ENCODE results near the gene BRPF1. TPM values are rescaled to one million over a fixed set of nuclear protein-coding genes. Genes with fewer than 3 reads are reported as not detected.

The BRPF1 gene
- total RNA-seq, 2 experiments from 2014 or later: 57.3 to 58.8 TPM

GRCh38 chr3:9781978-9782603 is 50.6 kb downstream of the BRPF1 start:
- Mint-ChIP-seq H3K4me3 (no peak overlapping the region), H3K27ac (peak overlapping the region; percentile 73), H3K36me3 (peaks cover 20% of the 10 kb centered on the region), H3K27me3 (no peaks in the 10 kb centered on the region), H3K4me1 (peaks cover 55% of the 10 kb centered on the region), H3K9me3 (no peaks in the 10 kb centered on the region)
- POLR2A ChIA-PET: interaction anchor here (0.6 to 6.8 kb wide), 8 partner anchors 8 to 58 kb away, joined by 3 to 47 read pairs (median 5); partner anchors contain the start of genes ARPC4, CAMK1, OGG1 and TADA3
- ATAC-seq (ENCODE audit: low read depth) (no peak), DNase-seq (no peak)

GRCh38 chr3:9782770-9783169 is 51.2 kb downstream of the BRPF1 start:
- ATAC-seq (ENCODE audit: low read depth) (no peak), DNase-seq (no peak)
- Mint-ChIP-seq H3K9me3 (no peaks in the 10 kb centered on the region), H3K27ac (no peak overlapping the region), H3K4me3 (no peak overlapping the region), H3K4me1 (peaks cover 56% of the 10 kb centered on the region), H3K36me3 (peaks cover 27% of the 10 kb centered on the region), H3K27me3 (no peaks in the 10 kb centered on the region)
- POLR2A ChIA-PET: interaction anchor here (0.6 to 6.8 kb wide), 6 partner anchors 8 to 204 kb away, joined by 3 to 47 read pairs (median 4); partner anchors contain the start of genes ARPC4, CAMK1, EMC3 and TADA3

GRCh38 chr3:9783954-9784353 is 52.4 kb downstream of the BRPF1 start:
- Mint-ChIP-seq H3K27me3 (no peaks in the 10 kb centered on the region), H3K36me3 (peaks cover 33% of the 10 kb centered on the region), H3K4me1 (peaks cover 47% of the 10 kb centered on the region), H3K9me3 (no peaks in the 10 kb centered on the region), H3K27ac (no peak overlapping the region), H3K4me3 (no peak overlapping the region)
- POLR2A ChIA-PET: interaction anchor here (1.1 kb wide), 1 partner anchor 16 kb away, joined by 4 read pairs; no protein-coding TSS in a partner anchor
- ATAC-seq (ENCODE audit: low read depth) (no peak), DNase-seq (no peak)

GRCh38 chr3:9784965-9785364 is 53.4 kb downstream of the BRPF1 start:
- POLR2A ChIA-PET: interaction anchor here (0.9 kb wide), 1 partner anchor 18 kb away, joined by 3 read pairs; no protein-coding TSS in a partner anchor

GRCh38 chr3:9785602-9786001 is 54.1 kb downstream of the BRPF1 start:
- no peak overlapping the region for H3K4me3 Mint-ChIP-seq
- H3K27ac Mint-ChIP-seq: peak overlapping the region; percentile 12
- H3K4me1 Mint-ChIP-seq: peaks cover 41% of the 10 kb centered on the region
- no peaks in the 10 kb centered on the region for H3K27me3 Mint-ChIP-seq
- peaks cover 47% of the 10 kb centered on the region for H3K36me3 Mint-ChIP-seq
- DNase-seq (no peak), ATAC-seq (ENCODE audit: low read depth) (no peak)
- POLR2A ChIA-PET: interaction anchor here (0.7 to 0.9 kb wide), 2 partner anchors 19 to 498 kb away, joined by 3 read pairs; no protein-coding TSS in a partner anchor
- H3K9me3 Mint-ChIP-seq: no peaks in the 10 kb centered on the region

More at GRCh38 chr3:9784965-9785364, 53.4 kb downstream of the BRPF1 start:
- H3K4me3 Mint-ChIP-seq: no peak overlapping the region
- DNase-seq (no peak), ATAC-seq (ENCODE audit: low read depth) (no peak)
- no peaks in the 10 kb centered on the region for H3K9me3 Mint-ChIP-seq
- H3K4me1 Mint-ChIP-seq: peaks cover 42% of the 10 kb centered on the region
- H3K27me3 Mint-ChIP-seq: no peaks in the 10 kb centered on the region
- H3K36me3 Mint-ChIP-seq: peaks cover 42% of the 10 kb centered on the region
- H3K27ac Mint-ChIP-seq: no peak overlapping the region

GRCh38 chr3:9786209-9786739 is 54.7 kb downstream of the BRPF1 start:
- ATAC-seq (ENCODE audit: low read depth): no peak
- Mint-ChIP-seq H3K27ac (no peak overlapping the region), H3K36me3 (peaks cover 47% of the 10 kb centered on the region), H3K4me1 (peaks cover 42% of the 10 kb centered on the region), H3K9me3 (no peaks in the 10 kb centered on the region), H3K27me3 (no peaks in the 10 kb centered on the region), H3K4me3 (no peak overlapping the region)
- no peak for DNase-seq
- POLR2A ChIA-PET: interaction anchor here (0.7 to 0.9 kb wide), 2 partner anchors 19 to 497 kb away, joined by 3 read pairs; no protein-coding TSS in a partner anchor

GRCh38 chr3:9786825-9787669 is 55.5 kb downstream of the BRPF1 start:
- DNase-seq (no peak), ATAC-seq (ENCODE audit: low read depth) (no peak)
- H3K27ac Mint-ChIP-seq: peak overlapping the region; percentile 73
- H3K4me1 Mint-ChIP-seq: peaks cover 44% of the 10 kb centered on the region
- no peaks in the 10 kb centered on the region for H3K27me3 Mint-ChIP-seq
- H3K36me3 Mint-ChIP-seq: peaks cover 48% of the 10 kb centered on the region
- POLR2A ChIA-PET: no interaction called here
- no peaks in the 10 kb centered on the region for H3K9me3 Mint-ChIP-seq
- no peak overlapping the region for H3K4me3 Mint-ChIP-seq

GRCh38 chr3:9787714-9788113 is 56.2 kb downstream of the BRPF1 start:
- DNase-seq: no peak
- Mint-ChIP-seq H3K27ac (peak overlapping the region; percentile 73), H3K4me3 (peak overlapping the region; percentile 7), H3K9me3 (no peaks in the 10 kb centered on the region), H3K4me1 (peaks cover 40% of the 10 kb centered on the region), H3K27me3 (no peaks in the 10 kb centered on the region), H3K36me3 (peaks cover 43% of the 10 kb centered on the region)
- POLR2A ChIA-PET: no interaction called here
- no peak for ATAC-seq (ENCODE audit: low read depth)

GRCh38 chr3:9791127-9791526 is 59.6 kb downstream of the BRPF1 start:
- no peak for DNase-seq
- Mint-ChIP-seq H3K4me1 (peaks cover 51% of the 10 kb centered on the region), H3K9me3 (no peaks in the 10 kb centered on the region), H3K4me3 (peak overlapping the region; percentile 99), H3K27me3 (no peaks in the 10 kb centered on the region), H3K27ac (peak overlapping the region; percentile 100), H3K36me3 (peaks cover 51% of the 10 kb centered on the region)
- POLR2A ChIA-PET: interaction anchor here (0.6 to 2.0 kb wide), 4 partner anchors 9 to 144 kb away, joined by 3 to 7 read pairs (median 5); no protein-coding TSS in a partner anchor
- no peak for ATAC-seq (ENCODE audit: low read depth)

- peak overlapping the region; percentile 99 for H3K4me3 Mint-ChIP-seq
- no peak for ATAC-seq (ENCODE audit: low read depth)
- H3K9me3 Mint-ChIP-seq: no peaks in the 10 kb centered on the region
- peak overlapping the region; percentile 100 for H3K27ac Mint-ChIP-seq
- POLR2A ChIA-PET: interaction anchor here (0.8 to 2.3 kb wide), 15 partner anchors 11 to 429 kb away, joined by 3 to 47 read pairs (median 7); partner anchors contain the start of genes BRPF1, CAMK1, MTMR14 and OGG1
- no peak for DNase-seq
- peaks cover 48% of the 10 kb centered on the region for H3K36me3 Mint-ChIP-seq
- H3K4me1 Mint-ChIP-seq: peaks cover 52% of the 10 kb centered on the region
- no peaks in the 10 kb centered on the region for H3K27me3 Mint-ChIP-seq
These were observed 60.4 kb downstream of the BRPF1 start for GRCh38 chr3:9791790-9792404.

GRCh38 chr3:9792405-9793160 is 61.0 kb downstream of the BRPF1 start, which contains the start of the genes ARPC4 and TADA3:
TSS of gene ARPC4 (plus strand) at chr3:9793082. CDS start at chr3:9793122, 40 bp downstream.
TSS of gene TADA3 (minus strand) at chr3:9792473. CDS start at chr3:9791466, 1,007 bp downstream.
- POLR2A ChIA-PET: interaction anchor here (0.7 to 2.3 kb wide), 25 partner anchors 9 to 528 kb away, joined by 3 to 47 read pairs (median 4); partner anchors contain the start of genes BRPF1, CAMK1, JAGN1 and MTMR14
- Mint-ChIP-seq H3K9me3 (no peaks in the 10 kb centered on the region), H3K27ac (peak within 1 kb of the TSS; percentile 100), H3K27me3 (no peaks in the 10 kb centered on the region), H3K4me3 (peak within 1 kb of the TSS; percentile 99), H3K36me3 (peaks cover 47% of the 10 kb centered on the region), H3K4me1 (peaks cover 51% of the 10 kb centered on the region)
- ATAC-seq (ENCODE audit: low read depth) (peak; percentile 89), DNase-seq (peak; percentile 95)

Measured in activated naive CD8-positive, alpha-beta T cell treated with anti-CD3 and anti-CD28 coated beads, Interleukin-2, amount 10 ng/mL, durations not matched to agents 7 days and 5 days (primary cell).